GM12892 (cell line): ENCODE results near the gene ITGB2.

Source experiments
- DNase-seq: peaks from one replicate; pipeline ENCODE4 v3.0.0; 2011; ENCODE audit not compliant: insufficient read length
- FAIRE-seq: peaks from 2 replicates; lab custom pipeline; 2011; peaks lifted over from hg19 to GRCh38; lab: Jason Lieb, UNC
- POLR2A ChIP-seq: IDR thresholded peaks from 2 replicates; pipeline ENCODE4 v1.6.1; 2011; ENCODE audit warnings: low read depth, low read length, control low read depth
- POLR2AphosphoS5 ChIP-seq: IDR thresholded peaks from 2 replicates; pipeline ENCODE4 v1.6.1; 2011; ENCODE audit warnings: low read depth, low read length, control low read depth
- TAF1 ChIP-seq: IDR thresholded peaks from 2 replicates; pipeline ENCODE4 v1.6.1; 2011; ENCODE audit warnings: low read depth, mild to moderate bottlenecking, control low read depth, low read length, borderline replicate concordance

The ITGB2 gene

GRCh38 chr21:44893278-44893556 lies 27.5 kb downstream of the ITGB2 start:
- TF ChIP-seq TAF1 (no peak), POLR2AphosphoS5 (no peak), POLR2A (no peak)
- DNase-seq (no peak), FAIRE-seq (no peak)

DNA sequence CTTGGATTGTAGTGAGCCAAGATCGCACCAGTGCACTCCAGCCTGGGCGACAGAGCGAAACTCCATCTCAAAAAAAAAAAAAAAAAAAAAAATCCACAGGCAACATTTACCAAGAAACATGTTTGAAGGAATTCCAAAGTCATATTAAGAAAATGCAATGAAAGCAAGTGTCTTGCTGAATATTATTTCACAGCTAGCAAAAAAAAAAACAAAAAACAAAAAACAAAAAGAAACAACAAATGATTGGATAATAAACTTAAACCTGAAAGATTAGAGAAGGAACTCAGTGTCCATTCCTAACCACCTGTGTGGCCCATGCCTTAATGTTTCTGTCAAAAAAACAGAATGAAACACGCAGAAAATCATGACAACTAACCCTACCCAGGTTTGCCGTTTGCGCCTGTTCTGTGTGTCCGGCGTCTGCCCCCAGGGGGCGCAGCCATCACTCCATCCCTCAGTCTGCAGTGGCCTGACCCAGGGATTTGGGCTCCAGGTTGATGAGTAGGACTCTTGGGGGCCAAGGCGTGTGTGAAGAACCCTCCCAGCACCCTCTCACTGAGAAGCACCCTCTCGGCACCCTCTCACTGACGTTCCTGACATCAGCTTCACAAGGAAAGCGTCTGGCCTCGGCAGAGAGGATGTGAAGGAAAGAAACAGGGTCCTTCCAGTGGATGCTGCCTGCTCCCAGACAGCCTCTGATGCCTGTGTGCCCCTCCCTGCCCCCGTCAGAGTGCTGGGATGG lies 28.0 kb downstream of the ITGB2 start:
- FAIRE-seq (peak; percentile 97), DNase-seq (peak; percentile 82)
- TF ChIP-seq POLR2A: no peak
- TF ChIP-seq POLR2AphosphoS5: no peak
- no peak for TF ChIP-seq TAF1

- TF ChIP-seq POLR2AphosphoS5: no peak
- no peak for TF ChIP-seq POLR2A
- no peak for TF ChIP-seq TAF1
- no peak for FAIRE-seq
- DNase-seq: no peak
Measured at GRCh38 chr21:44892095-44892494, 28.6 kb downstream of the ITGB2 start.

- FAIRE-seq (no peak), DNase-seq (no peak)
- TF ChIP-seq POLR2AphosphoS5 (no peak), TAF1 (no peak), POLR2A (no peak)
Measured at GRCh38 chr21:44891631-44892031, 29.1 kb downstream of the ITGB2 start.

GRCh38 chr21:44890961-44891541 lies 29.6 kb downstream of the ITGB2 start:
- no peak for FAIRE-seq
- no peak for TF ChIP-seq POLR2A
- TF ChIP-seq TAF1: no peak
- TF ChIP-seq POLR2AphosphoS5: no peak
- DNase-seq: no peak

DNA sequence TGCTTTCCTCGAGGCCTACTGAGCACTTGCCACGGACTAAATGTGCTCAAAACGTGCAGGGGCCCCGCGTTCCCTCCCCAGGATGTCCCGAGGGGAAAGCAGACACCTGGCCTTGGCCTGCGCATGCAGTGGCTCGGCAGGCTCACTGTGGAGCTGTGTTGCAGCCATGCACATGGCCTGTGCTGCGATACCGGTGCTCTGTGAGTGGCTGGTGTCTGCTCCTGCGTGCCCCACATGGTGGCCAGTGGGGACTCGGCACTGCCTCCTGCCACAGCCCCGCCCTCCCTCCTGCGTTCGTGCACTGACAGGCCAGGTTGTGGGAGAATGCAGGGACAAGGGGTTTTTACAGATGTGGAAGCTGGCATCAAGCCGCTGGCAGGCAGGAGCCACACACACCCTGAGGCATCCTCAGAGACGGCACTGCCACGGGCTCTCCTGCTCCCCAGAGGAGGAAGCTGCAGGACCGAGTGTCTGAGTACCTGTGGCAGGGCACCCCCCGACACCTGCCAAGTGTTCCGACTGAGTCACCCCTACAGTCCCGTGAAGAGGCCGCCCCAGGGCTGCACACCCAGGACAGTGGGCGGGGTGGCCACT lies 30.3 kb downstream of the ITGB2 start:
- no peak for FAIRE-seq
- no peak for DNase-seq
- no peak for TF ChIP-seq POLR2A
- TF ChIP-seq TAF1: no peak
- no peak for TF ChIP-seq POLR2AphosphoS5

DNA sequence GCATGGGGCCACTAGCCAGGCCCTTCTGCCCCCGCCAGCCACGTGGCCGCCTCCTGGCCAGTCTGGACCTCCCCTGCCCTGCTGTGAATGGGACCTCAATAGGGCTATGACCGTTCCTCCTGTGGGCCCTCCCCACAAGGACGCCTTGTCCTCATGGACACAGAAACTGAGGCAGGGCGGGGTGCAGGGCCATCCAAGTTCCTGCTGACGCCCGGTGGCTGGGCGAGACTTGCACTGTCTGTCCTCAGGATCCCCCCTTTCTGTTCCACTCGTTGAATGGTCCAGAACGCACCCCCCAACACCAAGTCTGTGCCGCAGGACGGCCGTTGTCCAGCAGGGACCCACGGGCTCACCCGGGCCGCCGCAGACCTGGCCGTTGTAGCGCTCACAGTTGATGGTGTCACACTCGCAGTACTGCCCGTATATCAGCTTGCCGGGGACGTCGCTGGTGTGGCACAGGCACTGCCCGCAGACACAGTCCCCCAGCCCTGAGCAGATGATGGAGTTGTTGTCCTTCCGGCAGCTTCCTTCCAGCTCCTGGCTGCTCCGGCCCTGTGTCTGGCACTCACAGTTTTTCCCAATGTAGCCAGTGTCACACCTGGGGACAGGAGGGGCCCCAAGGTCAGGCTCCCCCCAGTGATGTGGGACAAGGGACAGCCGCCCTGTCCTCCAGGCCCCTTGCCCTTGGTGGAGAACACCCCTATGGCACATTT lies 30.9 kb downstream of the ITGB2 start:
- no peak for DNase-seq
- FAIRE-seq: no peak
- TF ChIP-seq POLR2AphosphoS5: no peak; the same call in 1 of the 2 replicates
- TF ChIP-seq POLR2A: no peak
- no peak for TF ChIP-seq TAF1

DNA sequence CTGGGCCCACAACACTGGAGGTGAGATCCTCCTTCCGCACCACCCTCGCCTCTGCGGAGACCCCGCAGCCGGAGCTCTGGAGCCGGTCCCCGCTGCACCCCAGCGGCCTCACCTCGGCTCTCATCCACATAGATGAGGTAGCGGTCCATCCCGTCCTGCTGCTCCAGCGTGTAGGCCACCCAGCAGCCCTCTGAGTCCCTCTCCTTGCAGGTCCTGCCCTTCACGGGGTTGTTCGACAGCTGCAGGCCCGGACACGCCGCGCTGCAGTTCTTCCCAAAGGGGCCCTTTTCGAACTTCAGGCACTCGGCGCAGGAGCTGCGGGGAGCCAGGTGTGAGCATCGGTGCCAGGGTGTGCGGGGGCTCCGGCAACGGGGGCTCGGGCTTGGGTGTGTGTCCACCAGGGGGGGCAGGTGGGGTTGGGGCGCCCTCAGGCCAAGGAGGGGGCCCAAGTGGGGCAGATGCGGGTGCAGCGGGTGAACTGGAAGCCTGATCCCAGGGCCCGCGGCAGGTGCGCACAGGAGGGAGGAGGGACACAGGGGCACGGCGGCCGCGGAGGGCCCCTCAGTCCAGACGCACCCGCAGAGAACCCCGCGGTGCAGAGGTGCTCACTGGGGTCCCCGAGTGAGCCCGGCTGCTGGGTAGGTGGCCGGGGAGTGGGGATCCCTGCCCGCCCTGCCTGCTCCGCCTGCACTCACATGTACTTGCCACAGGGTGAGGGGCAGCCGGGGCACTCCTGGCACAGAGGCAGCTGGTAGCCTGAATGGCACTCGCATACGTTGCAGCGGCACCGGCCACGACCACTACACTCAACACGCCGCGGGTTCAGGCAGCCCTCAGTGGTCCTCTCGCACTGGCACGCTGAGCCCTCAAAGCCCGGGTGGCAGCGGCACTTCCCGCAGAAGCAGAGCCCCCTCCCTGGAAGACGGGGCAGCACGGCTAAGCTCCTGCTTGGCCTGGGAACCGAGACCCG lies 31.8 kb downstream of the ITGB2 start:
- DNase-seq: no peak
- FAIRE-seq: no peak
- TF ChIP-seq POLR2A (no peak), POLR2AphosphoS5 (no peak), TAF1 (no peak)

GRCh38 chr21:44887807-44888580 lies 32.7 kb downstream of the ITGB2 start:
- no peak for TF ChIP-seq POLR2A
- no peak for TF ChIP-seq POLR2AphosphoS5
- no peak for TF ChIP-seq TAF1
- no peak for FAIRE-seq
- DNase-seq: no peak
